MM.1S (cell line): ENCODE measurements around the gene MCM9.

Experiments
- EZH2phosphoT487 ChIP-seq: fragments of 300-600 bp; sonication (generic); IDR thresholded peaks from 2 replicates; pipeline ENCODE4 v1.6.1; 2018; ENCODE audit warnings: antibody characterized with exemption, low read length
- TF ChIP-seq, protein P1 (sequence below): fragments of 300-600 bp; sonication (generic); IDR thresholded peaks from 2 replicates; pipeline ENCODE4 v1.5.1; 2016; ENCODE audit warnings: antibody characterized with exemption, low read length, mixed read lengths

DNA sequence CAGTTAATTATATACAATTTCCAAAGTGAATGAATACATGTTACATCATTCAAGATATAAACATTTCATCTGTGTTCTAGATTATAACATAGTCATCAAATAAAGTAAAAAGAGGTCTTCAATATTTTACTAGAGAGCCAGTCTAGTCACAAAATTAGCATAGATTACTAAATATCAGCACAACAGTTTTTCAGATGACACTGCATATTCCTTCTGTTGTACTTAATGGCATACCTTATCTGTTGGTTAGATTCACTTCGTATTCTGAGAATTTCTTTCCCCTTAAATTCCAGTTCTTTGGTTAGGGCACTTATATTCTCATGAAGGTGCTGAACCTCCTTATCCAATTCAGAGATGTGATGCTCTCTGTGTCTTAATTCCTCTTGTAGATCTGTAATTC is 39.8 kb upstream of the MCM9 start:
- TF ChIP-seq EZH2phosphoT487 = no peak
- TF ChIP-seq, protein P1, sequence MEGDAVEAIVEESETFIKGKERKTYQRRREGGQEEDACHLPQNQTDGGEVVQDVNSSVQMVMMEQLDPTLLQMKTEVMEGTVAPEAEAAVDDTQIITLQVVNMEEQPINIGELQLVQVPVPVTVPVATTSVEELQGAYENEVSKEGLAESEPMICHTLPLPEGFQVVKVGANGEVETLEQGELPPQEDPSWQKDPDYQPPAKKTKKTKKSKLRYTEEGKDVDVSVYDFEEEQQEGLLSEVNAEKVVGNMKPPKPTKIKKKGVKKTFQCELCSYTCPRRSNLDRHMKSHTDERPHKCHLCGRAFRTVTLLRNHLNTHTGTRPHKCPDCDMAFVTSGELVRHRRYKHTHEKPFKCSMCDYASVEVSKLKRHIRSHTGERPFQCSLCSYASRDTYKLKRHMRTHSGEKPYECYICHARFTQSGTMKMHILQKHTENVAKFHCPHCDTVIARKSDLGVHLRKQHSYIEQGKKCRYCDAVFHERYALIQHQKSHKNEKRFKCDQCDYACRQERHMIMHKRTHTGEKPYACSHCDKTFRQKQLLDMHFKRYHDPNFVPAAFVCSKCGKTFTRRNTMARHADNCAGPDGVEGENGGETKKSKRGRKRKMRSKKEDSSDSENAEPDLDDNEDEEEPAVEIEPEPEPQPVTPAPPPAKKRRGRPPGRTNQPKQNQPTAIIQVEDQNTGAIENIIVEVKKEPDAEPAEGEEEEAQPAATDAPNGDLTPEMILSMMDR = no peak
